Activated CD8-positive, alpha-beta memory T cell treated with anti-CD3 and anti-CD28 coated beads, Interleukin-2, amount 50 U/mL, for 24 hours (primary cell): Measurements from ENCODE around the gene ZNF598.
"Not testable (repeated sequence)": the region's sequence is repeated elsewhere in the genome, so short reads cannot be mapped to it uniquely, and the experiment has no call there.

ENCODE experiments used
- DNase-seq: peaks from one replicate; pipeline ENCODE4 v3.0.0-alpha.2; 2020; ENCODE audit errors: extremely low read depth

The ZNF598 gene

GRCh38 chr16:1976951-1977874 is 32.4 kb downstream of the ZNF598 start:
- DNase-seq: no peak

- DNase-seq: no peak
Observed at GRCh38 chr16:1976216-1976520, 33.5 kb downstream of the ZNF598 start.

GRCh38 chr16:1975432-1976215 is 34.0 kb downstream of the ZNF598 start:
- DNase-seq: no peak

GRCh38 chr16:1974157-1975070 is 35.2 kb downstream of the ZNF598 start:
- no peak for DNase-seq

GRCh38 chr16:1973461-1974156 is 36.0 kb downstream of the ZNF598 start:
- DNase-seq: no peak

- no peak for DNase-seq
Observed at GRCh38 chr16:1972490-1972877, 37.1 kb downstream of the ZNF598 start.

GRCh38 chr16:1971796-1972489 is 37.7 kb downstream of the ZNF598 start, which contains the start of gene TBL3:
TBL3 (plus strand) TSS chr16:1972053; CDS start chr16:1972165, 112 bp downstream.
- DNase-seq: peak; percentile 89

GRCh38 chr16:1968146-1968953 is 41.3 kb downstream of the ZNF598 start:
- DNase-seq: no peak

GRCh38 chr16:1966460-1966859 is 43.2 kb downstream of the ZNF598 start, which contains the start of gene RNF151:
RNF151 (plus strand) TSS chr16:1966856; CDS start chr16:1966882, 26 bp downstream.
- no peak for DNase-seq

GRCh38 chr16:1965396-1966001 is 44.1 kb downstream of the ZNF598 start:
- no peak for DNase-seq

GRCh38 chr16:1964506-1965395 is 44.9 kb downstream of the ZNF598 start, which contains the start of gene RPS2:
RPS2 (minus strand) TSS chr16:1964826; CDS start chr16:1964625, 201 bp downstream.
- DNase-seq: peak; percentile 96

- no peak for DNase-seq
Observed at GRCh38 chr16:1963806-1964505, 45.7 kb downstream of the ZNF598 start.

- DNase-seq: not testable (repeated sequence)
Observed at GRCh38 chr16:1962161-1963153, 47.2 kb downstream of the ZNF598 start.

GRCh38 chr16:1961651-1962067 is 48.0 kb downstream of the ZNF598 start:
- DNase-seq: no peak

GRCh38 chr16:1960665-1961630 is 48.7 kb downstream of the ZNF598 start:
- no peak for DNase-seq
